ENCODE measurements around the gene COA5.

Gene COA5

GRCh38 chr2:98608116-98608961 is at the start of gene COA5, which contains the start of gene UNC50:
Gene COA5 (minus strand): TSS chr2:98608512. CDS start chr2:98608405, 107 bp downstream.
Gene UNC50 (plus strand): TSS chr2:98608589. CDS start chr2:98609760, 1,171 bp downstream.
- Mint-ChIP-seq H3K9me3 (no peaks in the 10 kb centered on the region), H3K27me3 (peaks cover 5% of the 10 kb centered on the region), H3K36me3 (peaks cover 27% of the 10 kb centered on the region), H3K4me3 (peak within 1 kb of the TSS; percentile 80), H3K27ac (peak within 1 kb of the TSS; percentile 84), H3K4me1 (peaks cover 55% of the 10 kb centered on the region)
- peak; percentile 94 for DNase-seq
- CTCF ChIA-PET, result interaction anchor here (1.6 to 2.2 kb wide), 2 partner anchors 40 to 230 kb away, joined by 3 to 9 read pairs; no protein-coding TSS in a partner anchor

- H3K9me3 Mint-ChIP-seq, result peaks cover 9% of the 10 kb centered on the region
- H3K4me3 Mint-ChIP-seq, result peak overlapping the region; percentile 49
- peaks cover 73% of the 10 kb centered on the region for H3K36me3 Mint-ChIP-seq
- CTCF ChIA-PET, result interaction anchor here (0.6 to 2.3 kb wide), 8 partner anchors 11 to 180 kb away, joined by 3 to 7 read pairs (median 4); partner anchors contain the start of gene MGAT4A
- peak; percentile 33 for DNase-seq
- H3K4me1 Mint-ChIP-seq, result peaks cover 89% of the 10 kb centered on the region
- H3K27ac Mint-ChIP-seq, result peak overlapping the region; percentile 89
- H3K27me3 Mint-ChIP-seq, result no peaks in the 10 kb centered on the region
Observed at GRCh38 chr2:98656800-98657199, 48.5 kb upstream of the COA5 start.

- Mint-ChIP-seq H3K27ac (peak overlapping the region; percentile 83), H3K27me3 (no peaks in the 10 kb centered on the region), H3K4me1 (peaks cover 90% of the 10 kb centered on the region), H3K36me3 (peaks cover 72% of the 10 kb centered on the region), H3K4me3 (peak overlapping the region; percentile 43), H3K9me3 (peaks cover 9% of the 10 kb centered on the region)
- peak; percentile 43 for DNase-seq
- CTCF ChIA-PET, result interaction anchor here (2.1 kb wide), 1 partner anchor 76 kb away, joined by 7 read pairs; the partner anchor contains the start of gene MGAT4A
Observed at GRCh38 chr2:98654699-98655495, 46.6 kb upstream of the COA5 start.

GRCh38 chr2:98650998-98651397 is 42.7 kb upstream of the COA5 start:
- H3K36me3 Mint-ChIP-seq, result peaks cover 70% of the 10 kb centered on the region
- H3K4me3 Mint-ChIP-seq, result no peak overlapping the region
- H3K9me3 Mint-ChIP-seq, result peaks cover 13% of the 10 kb centered on the region
- peaks cover 72% of the 10 kb centered on the region for H3K4me1 Mint-ChIP-seq
- no peak overlapping the region for H3K27ac Mint-ChIP-seq
- DNase-seq, result no peak
- H3K27me3 Mint-ChIP-seq, result no peaks in the 10 kb centered on the region
- CTCF ChIA-PET, result no interaction called here

- Mint-ChIP-seq H3K36me3 (peaks cover 64% of the 10 kb centered on the region), H3K9me3 (peaks cover 13% of the 10 kb centered on the region), H3K27ac (peak overlapping the region; percentile 68), H3K4me1 (peaks cover 64% of the 10 kb centered on the region), H3K27me3 (no peaks in the 10 kb centered on the region), H3K4me3 (no peak overlapping the region)
- CTCF ChIA-PET, result interaction anchor here (0.6 to 1.9 kb wide), 29 partner anchors 9 to 417 kb away, joined by 3 to 58 read pairs (median 6); no protein-coding TSS in a partner anchor
- DNase-seq, result no peak
Observed at GRCh38 chr2:98649992-98650375, 41.7 kb upstream of the COA5 start.

GRCh38 chr2:98649135-98649991 is 41.1 kb upstream of the COA5 start:
- Mint-ChIP-seq H3K4me3 (no peak overlapping the region), H3K9me3 (peaks cover 13% of the 10 kb centered on the region), H3K27ac (peak overlapping the region; percentile 68), H3K4me1 (peaks cover 57% of the 10 kb centered on the region), H3K27me3 (no peaks in the 10 kb centered on the region), H3K36me3 (peaks cover 60% of the 10 kb centered on the region)
- peak; percentile 90 for DNase-seq
- CTCF ChIA-PET, result interaction anchor here (0.5 to 2.0 kb wide), 37 partner anchors 10 to 949 kb away, joined by 3 to 58 read pairs (median 5); no protein-coding TSS in a partner anchor

GRCh38 chr2:98648451-98648850 is 40.1 kb upstream of the COA5 start:
- no peak for DNase-seq
- no peak overlapping the region for H3K27ac Mint-ChIP-seq
- H3K4me3 Mint-ChIP-seq, result no peak overlapping the region
- peaks cover 48% of the 10 kb centered on the region for H3K4me1 Mint-ChIP-seq
- H3K36me3 Mint-ChIP-seq, result peaks cover 60% of the 10 kb centered on the region
- no peaks in the 10 kb centered on the region for H3K27me3 Mint-ChIP-seq
- CTCF ChIA-PET, result interaction anchor here (0.7 to 2.0 kb wide), 15 partner anchors 16 to 948 kb away, joined by 3 to 58 read pairs (median 5); no protein-coding TSS in a partner anchor
- H3K9me3 Mint-ChIP-seq, result peaks cover 13% of the 10 kb centered on the region

GRCh38 chr2:98647636-98648035 is 39.3 kb upstream of the COA5 start:
- DNase-seq, result no peak
- Mint-ChIP-seq H3K27ac (no peak overlapping the region), H3K36me3 (peaks cover 59% of the 10 kb centered on the region), H3K9me3 (peaks cover 13% of the 10 kb centered on the region), H3K4me3 (no peak overlapping the region), H3K4me1 (peaks cover 41% of the 10 kb centered on the region), H3K27me3 (no peaks in the 10 kb centered on the region)
- CTCF ChIA-PET, result interaction anchor here (0.9 to 2.0 kb wide), 2 partner anchors 111 to 184 kb away, joined by 3 to 10 read pairs; no protein-coding TSS in a partner anchor

- CTCF ChIA-PET, result interaction anchor here (0.6 kb wide), 1 partner anchor 529 kb away, joined by 3 read pairs; no protein-coding TSS in a partner anchor
- Mint-ChIP-seq H3K27me3 (no peaks in the 10 kb centered on the region), H3K36me3 (peaks cover 51% of the 10 kb centered on the region), H3K4me3 (no peak overlapping the region), H3K9me3 (no peaks in the 10 kb centered on the region), H3K27ac (no peak overlapping the region), H3K4me1 (peaks cover 9% of the 10 kb centered on the region)
- DNase-seq, result no peak
Observed at GRCh38 chr2:98643496-98644100, 35.3 kb upstream of the COA5 start.

- Mint-ChIP-seq H3K36me3 (peaks cover 62% of the 10 kb centered on the region), H3K4me3 (peak overlapping the region; percentile 17)
- CTCF ChIA-PET, result no interaction called here
Observed at GRCh38 chr2:98637401-98638147, 29.3 kb upstream of the COA5 start.

GRCh38 chr2:98634406-98635092 is 26.2 kb upstream of the COA5 start:
- Mint-ChIP-seq H3K27me3 (no peaks in the 10 kb centered on the region), H3K36me3 (peaks cover 60% of the 10 kb centered on the region), H3K4me1 (peaks cover 40% of the 10 kb centered on the region), H3K4me3 (no peak overlapping the region), H3K27ac (peak overlapping the region; percentile 88), H3K9me3 (no peaks in the 10 kb centered on the region)
- CTCF ChIA-PET, result interaction anchor here (0.6 to 1.7 kb wide), 4 partner anchors 10 to 65 kb away, joined by 3 to 6 read pairs (median 4); no protein-coding TSS in a partner anchor
- DNase-seq, result peak; percentile 64

More at GRCh38 chr2:98637401-98638147, 29.3 kb upstream of the COA5 start:
- Mint-ChIP-seq H3K27ac (peak overlapping the region; percentile 92), H3K4me1 (peaks cover 42% of the 10 kb centered on the region), H3K9me3 (no peaks in the 10 kb centered on the region), H3K27me3 (no peaks in the 10 kb centered on the region)
- DNase-seq, result peak; percentile 58

- no peaks in the 10 kb centered on the region for H3K9me3 Mint-ChIP-seq
- CTCF ChIA-PET, result interaction anchor here (1.1 to 1.6 kb wide), 2 partner anchors 16 to 139 kb away, joined by 4 read pairs; no protein-coding TSS in a partner anchor
- peaks cover 25% of the 10 kb centered on the region for H3K4me1 Mint-ChIP-seq
- no peak overlapping the region for H3K4me3 Mint-ChIP-seq
- H3K27ac Mint-ChIP-seq, result no peak overlapping the region
- no peak for DNase-seq
- H3K36me3 Mint-ChIP-seq, result peaks cover 58% of the 10 kb centered on the region
- H3K27me3 Mint-ChIP-seq, result no peaks in the 10 kb centered on the region
Observed at GRCh38 chr2:98632351-98632750, 24.0 kb upstream of the COA5 start.
